ENCODE data around the gene DOCK6.

The DOCK6 gene

GRCh38 chr19:11238781-11239376 lies 23.4 kb downstream of the DOCK6 start:
- TF ChIP-seq, protein P1, sequence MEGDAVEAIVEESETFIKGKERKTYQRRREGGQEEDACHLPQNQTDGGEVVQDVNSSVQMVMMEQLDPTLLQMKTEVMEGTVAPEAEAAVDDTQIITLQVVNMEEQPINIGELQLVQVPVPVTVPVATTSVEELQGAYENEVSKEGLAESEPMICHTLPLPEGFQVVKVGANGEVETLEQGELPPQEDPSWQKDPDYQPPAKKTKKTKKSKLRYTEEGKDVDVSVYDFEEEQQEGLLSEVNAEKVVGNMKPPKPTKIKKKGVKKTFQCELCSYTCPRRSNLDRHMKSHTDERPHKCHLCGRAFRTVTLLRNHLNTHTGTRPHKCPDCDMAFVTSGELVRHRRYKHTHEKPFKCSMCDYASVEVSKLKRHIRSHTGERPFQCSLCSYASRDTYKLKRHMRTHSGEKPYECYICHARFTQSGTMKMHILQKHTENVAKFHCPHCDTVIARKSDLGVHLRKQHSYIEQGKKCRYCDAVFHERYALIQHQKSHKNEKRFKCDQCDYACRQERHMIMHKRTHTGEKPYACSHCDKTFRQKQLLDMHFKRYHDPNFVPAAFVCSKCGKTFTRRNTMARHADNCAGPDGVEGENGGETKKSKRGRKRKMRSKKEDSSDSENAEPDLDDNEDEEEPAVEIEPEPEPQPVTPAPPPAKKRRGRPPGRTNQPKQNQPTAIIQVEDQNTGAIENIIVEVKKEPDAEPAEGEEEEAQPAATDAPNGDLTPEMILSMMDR (IDR thresholded peaks at IDR 0.05; ENCODE audit: low read depth, low read length) = no peak

DNA sequence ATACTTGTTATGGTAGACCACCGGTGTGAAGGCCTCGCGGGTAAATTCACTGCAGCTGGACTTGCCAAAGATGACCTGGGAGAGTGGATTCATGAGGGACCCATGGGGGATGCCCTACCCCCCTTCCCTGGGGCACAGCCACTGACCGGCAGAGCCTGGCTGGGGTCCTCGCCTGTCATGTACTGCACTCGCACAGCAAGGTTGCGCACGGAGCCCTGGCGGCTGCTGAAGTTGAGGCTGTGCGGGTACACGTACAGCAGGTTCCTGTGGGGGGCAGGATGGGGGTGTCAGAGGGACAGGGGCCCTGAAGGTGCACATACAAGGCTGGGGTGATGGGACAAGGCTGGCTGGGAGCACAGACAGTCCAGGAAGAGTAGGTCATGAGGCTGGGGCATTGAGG lies 24.3 kb downstream of the DOCK6 start:
- no peak overlapping the region for H3K4me3 ChIP-seq (ENCODE audit: low read depth, low read length)
- TF ChIP-seq, protein P1 (IDR thresholded peaks at IDR 0.05; ENCODE audit: low read depth, low read length) = no peak

More at GRCh38 chr19:11238781-11239376, 23.4 kb downstream of the DOCK6 start:
- no peak overlapping the region for H3K4me3 ChIP-seq (ENCODE audit: low read depth, low read length)

GRCh38 chr19:11237321-11237720 lies 25.0 kb downstream of the DOCK6 start:
- no peak overlapping the region for H3K4me3 ChIP-seq (ENCODE audit: low read depth, low read length)
- TF ChIP-seq, protein P1 (IDR thresholded peaks at IDR 0.05; ENCODE audit: low read depth, low read length) = no peak

DNA sequence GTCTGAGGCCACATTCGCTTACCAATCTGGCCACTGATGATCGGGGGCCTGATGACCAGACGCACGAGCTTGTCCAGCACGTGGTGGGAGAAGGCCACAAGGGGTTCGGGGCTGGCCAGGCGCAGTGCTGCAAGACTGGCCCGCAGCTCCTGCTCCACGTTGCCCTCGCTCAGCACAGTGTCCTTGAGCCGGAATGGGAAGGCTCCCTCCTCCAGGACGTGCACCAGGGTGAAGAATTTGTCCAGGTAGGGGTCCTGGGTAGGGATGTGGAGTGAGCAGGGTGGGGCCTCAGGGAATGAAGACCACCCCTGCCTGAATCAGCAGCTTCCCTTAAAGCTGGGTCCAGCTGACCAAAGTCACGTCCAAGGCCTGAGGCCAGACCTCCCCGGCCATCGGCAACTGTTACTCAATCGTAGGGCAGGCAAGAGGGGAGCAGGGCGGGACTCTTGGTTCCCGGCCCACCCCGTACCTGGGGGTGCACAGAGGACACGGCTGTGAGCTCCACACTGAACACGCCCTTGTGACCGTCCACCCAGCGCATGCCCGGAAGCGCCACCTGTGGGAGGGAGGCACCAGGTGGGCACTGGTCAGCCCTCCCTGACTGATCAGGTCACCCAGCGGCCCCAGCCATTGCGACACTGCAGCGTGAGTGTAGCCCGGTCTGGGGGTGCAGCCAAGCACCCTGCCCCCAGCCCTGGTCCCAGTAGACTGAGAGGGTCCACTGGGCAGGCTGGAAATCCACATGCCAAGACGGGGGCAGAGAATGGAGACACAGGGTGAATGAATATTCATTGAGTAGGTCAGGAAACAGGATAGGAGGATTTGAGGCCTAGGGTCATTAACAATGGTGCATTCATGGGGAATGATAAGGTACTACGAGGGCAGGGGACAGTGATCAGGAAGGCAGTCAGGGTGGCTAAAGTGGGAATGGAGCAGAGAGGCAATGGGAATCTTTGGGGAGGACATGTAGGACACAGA lies 25.7 kb downstream of the DOCK6 start:
- TF ChIP-seq, protein P1 (IDR thresholded peaks at IDR 0.05; ENCODE audit: low read depth, low read length) = no peak
- H3K4me3 ChIP-seq (ENCODE audit: low read depth, low read length) = no peak overlapping the region

- no peak overlapping the region for H3K4me3 ChIP-seq (ENCODE audit: low read depth, low read length)
These were observed 27.7 kb downstream of the DOCK6 start for GRCh38 chr19:11234486-11235075.

GRCh38 chr19:11233073-11233472 lies 29.3 kb downstream of the DOCK6 start:
- no peak overlapping the region for H3K4me3 ChIP-seq (ENCODE audit: low read depth, low read length)
- TF ChIP-seq, protein P1 (IDR thresholded peaks at IDR 0.05; ENCODE audit: low read depth, low read length) = no peak

More at GRCh38 chr19:11234486-11235075, 27.7 kb downstream of the DOCK6 start:
- TF ChIP-seq, protein P1 (IDR thresholded peaks at IDR 0.05; ENCODE audit: low read depth, low read length) = no peak
